Astrocyte (in vitro differentiated cells and primary cell): ENCODE data around the gene BCS1L. TPM values are rescaled to one million over a fixed set of nuclear protein-coding genes. Genes with fewer than 3 reads are reported as not detected.

ENCODE experiments used
- DNase-seq: peaks from one replicate; pipeline ENCODE4 v3.0.0-alpha.2; 2010; ENCODE audit warnings: low read depth
- FAIRE-seq: peaks from 2 replicates; lab custom pipeline; 2011; peaks lifted over from hg19 to GRCh38; lab: Jason Lieb, UNC
- H2AFZ ChIP-seq: 2 replicates; pipeline ENCODE4 v1.6.0; 2012; ENCODE audit warnings: low read depth, low read length, inconsistent platforms
- H3K27ac ChIP-seq: 2 replicates; pipeline ENCODE4 v1.5.1; 2011; ENCODE audit warnings: low read depth, low read length, inconsistent platforms
- H3K27me3 ChIP-seq: 2 replicates; pipeline ENCODE4 v1.6.0; 2011; ENCODE audit warnings: low read length, inconsistent platforms; ENCODE audit not compliant: insufficient read depth
- H3K36me3 ChIP-seq: 2 replicates; pipeline ENCODE4 v1.5.1; 2011; ENCODE audit warnings: low read length, inconsistent platforms; ENCODE audit not compliant: insufficient read depth
- H3K4me1 ChIP-seq: 2 replicates; pipeline ENCODE4 v1.5.1; 2011; ENCODE audit warnings: low read length, inconsistent platforms; ENCODE audit not compliant: insufficient read depth
- H3K4me2 ChIP-seq: 2 replicates; pipeline ENCODE4 v1.6.0; 2012; ENCODE audit warnings: low read length, inconsistent platforms
- H3K4me3 ChIP-seq: 2 replicates; pipeline ENCODE4 v1.5.1; 2011; ENCODE audit warnings: low read depth, mild to moderate bottlenecking, low read length, inconsistent platforms; ENCODE audit not compliant: insufficient read depth
- H3K79me2 ChIP-seq: 2 replicates; pipeline ENCODE4 v1.6.0; 2012; ENCODE audit warnings: mild to moderate bottlenecking, low read length, inconsistent platforms; ENCODE audit not compliant: insufficient read depth
- H3K9ac ChIP-seq: 2 replicates; pipeline ENCODE4 v1.6.0; 2012; ENCODE audit warnings: mild to moderate bottlenecking, low read length, inconsistent platforms
- H3K9me3 ChIP-seq: 2 replicates; pipeline ENCODE4 v1.5.1; 2012; ENCODE audit warnings: low read depth, mild to moderate bottlenecking, low read length, inconsistent platforms; ENCODE audit not compliant: insufficient read depth
- H4K20me1 ChIP-seq: 2 replicates; pipeline ENCODE4 v1.6.0; 2012; ENCODE audit warnings: low read length, inconsistent platforms; ENCODE audit not compliant: insufficient read depth
- H3K27ac Mint-ChIP-seq: one replicate; pipeline ENCODE4 v1.8.0; 2021; ENCODE audit warnings: mild to moderate bottlenecking, mixed read lengths; ENCODE audit not compliant: unreplicated experiment
- H3K27me3 Mint-ChIP-seq: one replicate; pipeline ENCODE4 v1.8.0; 2021; ENCODE audit warnings: low read depth, mixed read lengths; ENCODE audit not compliant: unreplicated experiment
- H3K36me3 Mint-ChIP-seq: one replicate; pipeline ENCODE4 v1.8.0; 2021; ENCODE audit warnings: low read depth, mixed read lengths; ENCODE audit not compliant: unreplicated experiment
- H3K4me1 Mint-ChIP-seq: one replicate; pipeline ENCODE4 v1.8.0; 2021; ENCODE audit warnings: low read depth, mixed read lengths; ENCODE audit not compliant: unreplicated experiment
- H3K4me3 Mint-ChIP-seq: one replicate; pipeline ENCODE4 v1.8.0; 2021; ENCODE audit warnings: mild to moderate bottlenecking, moderate library complexity, mixed read lengths; ENCODE audit not compliant: unreplicated experiment
- H3K9me3 Mint-ChIP-seq: one replicate; pipeline ENCODE4 v1.8.0; 2021; ENCODE audit warnings: mild to moderate bottlenecking, mixed read lengths; ENCODE audit not compliant: unreplicated experiment
- EZH2 ChIP-seq: IDR thresholded peaks from 2 replicates; pipeline ENCODE4 v1.6.1; 2012; ENCODE audit warnings: mild to moderate bottlenecking, low read length, inconsistent platforms; ENCODE audit not compliant: insufficient read depth
- total RNA-seq: library from RNA; stranded (reverse); gene quantifications from 2 replicates; pipeline ENCODE4 v1.2.1, GENCODE V29; 2021
- TF ChIP-seq, protein P1 (sequence below): IDR thresholded peaks from 2 replicates; pipeline ENCODE4 v1.5.1; 2011; ENCODE audit warnings: low read depth, mild to moderate bottlenecking, inconsistent platforms, low read length, moderate library complexity; ENCODE audit not compliant: insufficient read depth

Gene BCS1L
- total RNA-seq, 1 donor from 2014 or later, result 27.5 TPM

DNA sequence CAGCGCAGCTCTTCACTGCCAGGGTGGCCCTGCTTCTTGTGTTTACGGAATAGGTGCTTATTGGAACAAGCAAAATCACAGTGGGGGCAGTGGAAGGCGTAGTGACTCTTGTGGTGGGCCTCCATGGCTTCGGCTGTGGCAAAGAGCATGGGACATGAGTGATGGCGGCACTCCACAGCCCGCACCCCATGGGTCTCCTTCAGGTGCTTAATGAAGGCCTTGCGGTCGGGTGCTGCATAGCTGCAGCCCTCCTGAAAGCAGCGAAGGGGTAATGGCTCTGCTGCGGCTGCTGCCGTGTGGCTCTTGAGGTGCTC, 10.7 kb upstream of the BCS1L start:
- Histone ChIP-seq H3K4me3 (no peak overlapping the region), H3K27me3 (no peaks in the 10 kb centered on the region), H3K9me3 (no peaks in the 10 kb centered on the region), H3K4me2 (no peak overlapping the region), H4K20me1 (peaks cover 25% of the 10 kb centered on the region), H3K36me3 (peaks cover 59% of the 10 kb centered on the region), H2AFZ (no peak overlapping the region), H3K79me2 (peaks cover 22% of the 10 kb centered on the region), H3K27ac (no peak overlapping the region), H3K9ac (no peak overlapping the region), H3K4me1 (peaks cover 8% of the 10 kb centered on the region)
- FAIRE-seq (no peak), DNase-seq (no peak)
- H3K36me3 Mint-ChIP-seq, result peaks cover 18% of the 10 kb centered on the region
- H3K27ac Mint-ChIP-seq, result no peak overlapping the region
- TF ChIP-seq EZH2, result no peak
- TF ChIP-seq, protein P1, sequence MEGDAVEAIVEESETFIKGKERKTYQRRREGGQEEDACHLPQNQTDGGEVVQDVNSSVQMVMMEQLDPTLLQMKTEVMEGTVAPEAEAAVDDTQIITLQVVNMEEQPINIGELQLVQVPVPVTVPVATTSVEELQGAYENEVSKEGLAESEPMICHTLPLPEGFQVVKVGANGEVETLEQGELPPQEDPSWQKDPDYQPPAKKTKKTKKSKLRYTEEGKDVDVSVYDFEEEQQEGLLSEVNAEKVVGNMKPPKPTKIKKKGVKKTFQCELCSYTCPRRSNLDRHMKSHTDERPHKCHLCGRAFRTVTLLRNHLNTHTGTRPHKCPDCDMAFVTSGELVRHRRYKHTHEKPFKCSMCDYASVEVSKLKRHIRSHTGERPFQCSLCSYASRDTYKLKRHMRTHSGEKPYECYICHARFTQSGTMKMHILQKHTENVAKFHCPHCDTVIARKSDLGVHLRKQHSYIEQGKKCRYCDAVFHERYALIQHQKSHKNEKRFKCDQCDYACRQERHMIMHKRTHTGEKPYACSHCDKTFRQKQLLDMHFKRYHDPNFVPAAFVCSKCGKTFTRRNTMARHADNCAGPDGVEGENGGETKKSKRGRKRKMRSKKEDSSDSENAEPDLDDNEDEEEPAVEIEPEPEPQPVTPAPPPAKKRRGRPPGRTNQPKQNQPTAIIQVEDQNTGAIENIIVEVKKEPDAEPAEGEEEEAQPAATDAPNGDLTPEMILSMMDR, result no peak
- H3K9me3 Mint-ChIP-seq, result no peaks in the 10 kb centered on the region
- H3K27me3 Mint-ChIP-seq, result no peaks in the 10 kb centered on the region
- H3K4me3 Mint-ChIP-seq, result no peak overlapping the region
- no peaks in the 10 kb centered on the region for H3K4me1 Mint-ChIP-seq

DNA sequence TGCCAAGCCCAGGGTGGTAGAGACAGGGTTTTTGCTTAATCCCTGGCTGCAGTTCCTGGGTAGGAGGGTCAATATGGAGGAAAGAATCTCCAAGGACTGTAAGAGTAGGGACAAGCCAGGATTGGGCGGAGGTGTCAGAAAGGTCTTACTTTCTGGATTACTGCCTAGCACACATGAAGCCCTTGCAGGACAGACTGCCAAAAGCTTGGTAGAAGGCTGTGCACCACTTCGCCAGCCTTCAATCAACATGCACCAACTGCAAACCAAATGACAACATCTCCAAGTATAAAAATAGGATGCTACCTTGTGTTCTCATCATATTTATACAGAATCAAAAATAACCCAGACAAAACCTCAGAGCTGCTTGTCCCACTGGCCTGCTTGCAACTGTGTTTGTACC, 3.7 kb upstream of the BCS1L start:
- Mint-ChIP-seq H3K36me3 (peaks cover 2% of the 10 kb centered on the region), H3K4me3 (no peak overlapping the region)
- FAIRE-seq, result no peak

DNA sequence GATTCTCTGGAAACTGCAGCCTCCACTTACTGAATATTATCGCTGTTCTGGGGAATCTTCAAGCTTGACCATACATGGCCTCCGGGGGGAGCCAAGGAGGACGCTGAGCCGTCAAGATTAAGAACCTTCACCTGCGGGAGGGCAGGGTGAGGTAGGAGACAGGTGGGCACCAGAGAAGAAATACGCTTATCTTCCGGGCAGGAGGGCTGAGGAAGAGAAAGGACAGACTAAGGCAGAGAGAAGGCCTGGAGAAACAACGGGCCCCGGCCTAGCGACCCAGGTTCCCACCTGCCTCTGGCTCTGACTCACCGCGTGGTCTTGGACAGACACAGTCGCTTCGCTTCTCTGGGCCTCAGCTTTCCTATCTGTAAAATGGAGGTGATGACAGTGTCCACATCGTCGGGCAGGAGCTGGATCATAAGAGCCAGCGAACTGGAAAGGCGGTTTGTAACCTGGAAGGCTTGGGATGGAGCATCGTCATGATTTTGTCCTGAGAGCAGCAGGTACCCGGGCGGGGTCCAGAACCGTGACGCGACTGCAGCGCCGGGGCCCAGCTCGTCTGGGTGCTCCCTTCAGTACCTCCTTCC, 719 bp upstream of the BCS1L start:
- Histone ChIP-seq H3K79me2 (peaks cover 66% of the 10 kb centered on the region), H3K27me3 (no peaks in the 10 kb centered on the region), H3K4me1 (peaks cover 10% of the 10 kb centered on the region), H3K27ac (peak overlapping the region; percentile 57), H3K36me3 (peaks cover 35% of the 10 kb centered on the region), H3K4me3 (peak overlapping the region; percentile 86), H4K20me1 (peaks cover 14% of the 10 kb centered on the region), H3K9me3 (no peaks in the 10 kb centered on the region), H3K9ac (peak overlapping the region; percentile 82), H2AFZ (peak overlapping the region; percentile 93), H3K4me2 (peak overlapping the region; percentile 91)
- FAIRE-seq (no peak), DNase-seq (peak; percentile 19)
- no peaks in the 10 kb centered on the region for H3K27me3 Mint-ChIP-seq
- H3K9me3 Mint-ChIP-seq, result no peaks in the 10 kb centered on the region
- peaks cover 5% of the 10 kb centered on the region for H3K4me1 Mint-ChIP-seq
- no peaks in the 10 kb centered on the region for H3K36me3 Mint-ChIP-seq
- peak overlapping the region; percentile 63 for H3K27ac Mint-ChIP-seq
- H3K4me3 Mint-ChIP-seq, result peak overlapping the region; percentile 98
- no peak for TF ChIP-seq EZH2
- TF ChIP-seq, protein P1, result peak; percentile 44

More for the DNA sequence above, 3.7 kb upstream of the BCS1L start:
- no peak overlapping the region for H3K4me2 ChIP-seq
- no peak overlapping the region for H3K27ac Mint-ChIP-seq
- H4K20me1 ChIP-seq, result peaks cover 26% of the 10 kb centered on the region
- H3K27ac ChIP-seq, result no peak overlapping the region
- no peaks in the 10 kb centered on the region for H3K27me3 Mint-ChIP-seq
- no peaks in the 10 kb centered on the region for H3K9me3 Mint-ChIP-seq
- H3K9me3 ChIP-seq, result no peaks in the 10 kb centered on the region
- peaks cover 36% of the 10 kb centered on the region for H3K36me3 ChIP-seq
- H3K79me2 ChIP-seq, result peaks cover 57% of the 10 kb centered on the region
- no peak overlapping the region for H3K9ac ChIP-seq
- H3K4me1 ChIP-seq, result peaks cover 10% of the 10 kb centered on the region
- DNase-seq, result no peak
- H3K4me1 Mint-ChIP-seq, result peaks cover 5% of the 10 kb centered on the region
- no peaks in the 10 kb centered on the region for H3K27me3 ChIP-seq
- H2AFZ ChIP-seq, result no peak overlapping the region
- no peak overlapping the region for H3K4me3 ChIP-seq
- TF ChIP-seq EZH2, result no peak
- TF ChIP-seq, protein P1, result no peak
